Measurements from ENCODE around the gene KRT1. TPM values are rescaled to one million over a fixed set of nuclear protein-coding genes. Genes with fewer than 3 reads are reported as not detected.

The KRT1 gene
- total RNA-seq, 2 donors from 2014 or later: 1.5 to 18.1 TPM

DNA sequence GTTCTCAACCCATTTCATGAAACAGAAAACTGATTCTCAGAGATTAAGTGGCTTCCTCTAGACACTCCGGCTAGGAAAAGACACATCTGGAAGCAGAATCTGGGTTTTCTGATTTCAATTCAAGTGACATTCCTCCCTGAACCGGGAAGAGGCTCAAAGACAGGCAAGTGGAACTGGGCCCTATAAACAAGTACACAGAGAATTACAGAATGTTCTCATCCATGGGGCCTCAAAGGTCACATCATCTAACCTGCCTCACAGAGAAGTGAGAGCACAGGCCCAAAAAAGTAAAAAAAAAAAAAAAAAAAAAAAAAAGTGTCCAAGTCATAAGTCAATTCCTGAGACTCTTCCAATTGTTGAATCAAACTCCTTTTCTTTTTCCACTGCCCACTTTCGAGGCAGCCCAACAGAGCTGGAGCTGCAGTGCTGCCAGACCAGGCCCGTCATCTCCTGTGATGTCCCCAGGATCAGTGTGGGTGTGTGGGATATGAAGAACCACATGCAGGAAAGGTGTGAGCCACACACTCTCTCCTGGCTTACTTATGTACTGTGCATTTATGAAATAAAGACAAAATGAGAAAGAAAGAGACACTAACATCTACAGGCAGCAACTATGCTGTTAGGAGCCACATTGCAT, 2.8 kb upstream of the KRT1 start:
- no peak overlapping the region for H3K27ac ChIP-seq
- TF ChIP-seq POLR2A (IDR thresholded peaks at IDR 0.05) (no peak), POLR2AphosphoS5 (IDR thresholded peaks at IDR 0.05) (no peak)
- TF ChIP-seq, protein P1, sequence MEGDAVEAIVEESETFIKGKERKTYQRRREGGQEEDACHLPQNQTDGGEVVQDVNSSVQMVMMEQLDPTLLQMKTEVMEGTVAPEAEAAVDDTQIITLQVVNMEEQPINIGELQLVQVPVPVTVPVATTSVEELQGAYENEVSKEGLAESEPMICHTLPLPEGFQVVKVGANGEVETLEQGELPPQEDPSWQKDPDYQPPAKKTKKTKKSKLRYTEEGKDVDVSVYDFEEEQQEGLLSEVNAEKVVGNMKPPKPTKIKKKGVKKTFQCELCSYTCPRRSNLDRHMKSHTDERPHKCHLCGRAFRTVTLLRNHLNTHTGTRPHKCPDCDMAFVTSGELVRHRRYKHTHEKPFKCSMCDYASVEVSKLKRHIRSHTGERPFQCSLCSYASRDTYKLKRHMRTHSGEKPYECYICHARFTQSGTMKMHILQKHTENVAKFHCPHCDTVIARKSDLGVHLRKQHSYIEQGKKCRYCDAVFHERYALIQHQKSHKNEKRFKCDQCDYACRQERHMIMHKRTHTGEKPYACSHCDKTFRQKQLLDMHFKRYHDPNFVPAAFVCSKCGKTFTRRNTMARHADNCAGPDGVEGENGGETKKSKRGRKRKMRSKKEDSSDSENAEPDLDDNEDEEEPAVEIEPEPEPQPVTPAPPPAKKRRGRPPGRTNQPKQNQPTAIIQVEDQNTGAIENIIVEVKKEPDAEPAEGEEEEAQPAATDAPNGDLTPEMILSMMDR (IDR thresholded peaks at IDR 0.05): no peak
- no peaks in the 10 kb centered on the region for H3K36me3 ChIP-seq
- H3K9me3 ChIP-seq: no peaks in the 10 kb centered on the region
- H3K27me3 ChIP-seq (replicated peaks; ENCODE audit: insufficient read depth): peaks cover 5% of the 10 kb centered on the region
- no peaks in the 10 kb centered on the region for H3K4me1 ChIP-seq (replicated peaks)
- DNase-seq (ENCODE audit: low spot score): no peak
- intact Hi-C loops (cut with DNase I): no loop called here
- WGBS: 62% methylated on average over 4 of the region's 4 CpGs
- no peak overlapping the region for H3K4me3 ChIP-seq

DNA sequence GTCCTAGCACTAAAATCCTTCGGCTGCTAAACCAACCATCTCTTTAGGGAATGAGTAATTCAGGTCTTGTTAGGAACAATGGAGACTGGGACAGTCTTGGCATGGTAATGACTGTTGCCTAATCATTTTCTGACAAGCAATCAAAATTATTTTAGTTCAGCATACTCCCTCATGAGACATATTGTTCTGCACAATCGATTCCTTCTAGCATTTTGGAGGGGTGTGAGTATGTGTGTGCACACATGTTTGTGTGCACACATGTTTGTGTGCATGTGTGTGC, 2.1 kb upstream of the KRT1 start:
- Histone ChIP-seq H3K9me3 (no peaks in the 10 kb centered on the region), H3K4me1 (replicated peaks) (no peaks in the 10 kb centered on the region), H3K4me3 (no peak overlapping the region), H3K36me3 (no peaks in the 10 kb centered on the region), H3K27ac (no peak overlapping the region), H3K27me3 (replicated peaks; ENCODE audit: insufficient read depth) (peaks cover 5% of the 10 kb centered on the region)
- 67% methylated on average over 2 of the region's 2 CpGs for WGBS
- intact Hi-C loops (cut with DNase I): no loop called here
- no peak for DNase-seq (ENCODE audit: low spot score)
- no peak for TF ChIP-seq POLR2AphosphoS5 (IDR thresholded peaks at IDR 0.05)
- no peak for TF ChIP-seq POLR2A (IDR thresholded peaks at IDR 0.05)
- TF ChIP-seq, protein P1 (IDR thresholded peaks at IDR 0.05): no peak

DNA sequence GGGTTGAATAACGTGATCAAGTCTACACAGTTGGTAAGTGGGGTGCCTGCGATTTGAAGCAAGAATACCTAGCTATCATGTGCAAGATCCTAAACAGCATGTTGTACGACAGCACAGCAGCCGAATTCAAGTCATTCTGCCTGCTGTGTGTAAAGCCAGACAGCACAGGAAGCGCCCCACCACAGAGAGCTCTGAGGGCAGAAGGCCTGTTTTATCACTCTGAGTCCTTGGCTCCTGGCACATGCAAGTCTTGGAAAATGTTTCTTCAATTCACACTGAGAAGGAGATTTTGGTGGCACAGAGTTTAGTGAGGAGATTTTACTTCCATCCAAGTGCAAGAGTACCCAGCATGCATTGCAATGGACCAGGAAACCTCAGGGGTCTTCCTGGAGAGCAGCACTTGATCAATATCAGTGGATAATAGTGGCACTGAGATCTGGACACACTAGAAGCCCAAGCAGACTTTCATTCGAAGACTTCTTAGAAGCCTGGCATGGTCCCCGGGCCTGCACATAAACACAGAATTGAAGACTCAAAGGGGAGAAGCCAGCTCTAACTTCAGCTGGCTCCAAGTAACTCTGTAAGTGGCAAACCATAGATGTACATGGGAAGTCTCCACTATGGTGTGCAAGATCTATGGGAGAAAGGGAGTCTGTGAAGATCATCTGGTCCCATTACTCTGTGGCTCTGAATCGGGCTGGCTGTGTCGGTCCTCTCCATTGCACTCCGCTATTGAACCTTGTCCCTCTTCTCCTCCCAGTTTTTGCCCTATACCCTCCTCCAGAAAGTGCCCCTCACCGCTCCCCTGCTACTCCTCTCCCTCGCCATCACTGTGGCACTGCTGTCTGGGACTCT, 1.5 kb upstream of the KRT1 start:
- no peak for DNase-seq (ENCODE audit: low spot score)
- TF ChIP-seq POLR2A (IDR thresholded peaks at IDR 0.05): no peak
- TF ChIP-seq, protein P1 (IDR thresholded peaks at IDR 0.05): no peak
- no peak for TF ChIP-seq POLR2AphosphoS5 (IDR thresholded peaks at IDR 0.05)
- WGBS: 85% methylated on average over 12 of the region's 12 CpGs
- no peaks in the 10 kb centered on the region for H3K36me3 ChIP-seq
- H3K4me1 ChIP-seq (replicated peaks): no peaks in the 10 kb centered on the region
- H3K9me3 ChIP-seq: no peaks in the 10 kb centered on the region
- H3K4me3 ChIP-seq: no peak overlapping the region
- no peak overlapping the region for H3K27ac ChIP-seq
- intact Hi-C loops (cut with DNase I): no loop called here
- H3K27me3 ChIP-seq (replicated peaks; ENCODE audit: insufficient read depth): peaks cover 5% of the 10 kb centered on the region

- Histone ChIP-seq H3K4me3 (no peak overlapping the region), H3K4me1 (replicated peaks) (no peaks in the 10 kb centered on the region), H3K27me3 (replicated peaks; ENCODE audit: insufficient read depth) (peaks cover 5% of the 10 kb centered on the region), H3K27ac (no peak overlapping the region), H3K36me3 (no peaks in the 10 kb centered on the region), H3K9me3 (no peaks in the 10 kb centered on the region)
- TF ChIP-seq POLR2AphosphoS5 (IDR thresholded peaks at IDR 0.05) (no peak), POLR2A (IDR thresholded peaks at IDR 0.05) (no peak)
- TF ChIP-seq, protein P1 (IDR thresholded peaks at IDR 0.05): no peak
- 96% methylated on average over 5 of the region's 5 CpGs for WGBS
- intact Hi-C loops (cut with DNase I): no loop called here
- no peak for DNase-seq (ENCODE audit: low spot score)
Measured at GRCh38 chr12:52679875-52680274, 332 bp downstream of the KRT1 start.

GRCh38 chr12:52677671-52678070, 2.5 kb downstream of the KRT1 start:
- no peaks in the 10 kb centered on the region for H3K9me3 ChIP-seq
- no peak overlapping the region for H3K27ac ChIP-seq
- H3K4me1 ChIP-seq (replicated peaks): no peaks in the 10 kb centered on the region
- TF ChIP-seq POLR2AphosphoS5 (IDR thresholded peaks at IDR 0.05) (no peak), POLR2A (IDR thresholded peaks at IDR 0.05) (no peak)
- TF ChIP-seq, protein P1 (IDR thresholded peaks at IDR 0.05): no peak
- H3K36me3 ChIP-seq: no peaks in the 10 kb centered on the region
- intact Hi-C loops (cut with DNase I): no loop called here
- WGBS: 94% methylated on average over 1 of the region's 1 CpG
- H3K27me3 ChIP-seq (replicated peaks; ENCODE audit: insufficient read depth): no peaks in the 10 kb centered on the region
- no peak for DNase-seq (ENCODE audit: low spot score)
- H3K4me3 ChIP-seq: no peak overlapping the region

Measured in prostate gland (tissue), 2 donors.